T-helper 2 cell (primary cell): ENCODE data around the gene TRIM43B.
A peak's percentile ranks its signal among the peaks of the same experiment; 100 is the strongest.
"Not testable (repeated sequence)": the region's sequence is repeated elsewhere in the genome, so short reads cannot be mapped to it uniquely, and the experiment has no call there.

Experiments
- DNase-seq, 5 experiments: peaks; one replicate each; pipeline versions ENCODE4 v3.0.0 to v3.0.0-alpha.2; 2012 to 2022
- total RNA-seq, 2 donors: gene quantifications; one replicate each; lab custom pipeline; 2026; lab: John Stamatoyannopoulos, UW

TRIM43B gene
- 0 reads per million in 2 donors for total RNA-seq

DNA sequence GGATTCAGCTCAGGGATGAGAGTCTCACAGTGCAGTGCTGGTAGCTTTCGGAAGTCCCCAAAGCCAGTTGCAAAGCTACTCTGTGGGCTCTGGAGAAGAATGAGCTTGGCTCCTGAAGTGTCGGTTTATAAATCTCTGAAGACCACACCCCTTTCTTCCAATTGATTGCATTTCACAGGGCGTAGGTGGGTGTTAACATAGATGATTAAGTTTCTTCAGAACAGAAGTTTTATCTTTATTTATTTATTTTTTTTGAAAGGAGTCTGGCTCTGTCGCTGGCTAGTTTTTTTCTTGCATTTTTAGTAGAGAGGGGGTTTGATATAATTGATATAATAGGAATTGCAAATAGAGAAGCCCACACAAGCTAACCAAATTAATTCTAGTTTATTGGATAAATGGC is at the start of gene TRIM43B:
Gene TRIM43B (minus strand): TSS at position 101 of the 400 bp plus-strand sequence. CDS start 2,040 bp downstream, outside the sequence.
- DNase-seq, result not testable (repeated sequence)

DNA sequence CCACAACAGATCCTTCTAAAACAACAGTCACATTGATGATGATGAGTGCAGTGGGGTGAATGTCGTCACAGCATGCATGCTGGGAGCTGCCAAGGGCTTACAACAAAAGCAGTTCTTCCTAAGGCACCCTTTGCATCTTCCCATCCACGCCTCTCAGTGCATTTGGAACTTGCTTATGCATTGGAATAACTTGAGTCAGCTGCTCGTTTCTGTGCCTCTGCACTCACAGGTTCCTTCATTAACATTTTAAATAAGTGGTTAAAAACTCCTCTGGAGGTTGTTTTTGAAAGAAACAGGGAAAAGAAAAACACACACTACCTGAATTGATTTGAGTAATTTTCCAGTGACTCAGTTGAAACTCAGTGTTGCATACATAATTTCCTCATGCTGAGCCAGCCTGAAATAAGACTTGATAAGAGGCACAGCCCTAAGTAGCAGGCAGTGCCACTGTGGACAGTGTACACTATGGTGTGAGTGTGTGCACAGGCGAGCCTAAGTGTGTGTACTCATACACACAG is 46.8 kb upstream of the TRIM43B start:
- DNase-seq, result no peak

DNA sequence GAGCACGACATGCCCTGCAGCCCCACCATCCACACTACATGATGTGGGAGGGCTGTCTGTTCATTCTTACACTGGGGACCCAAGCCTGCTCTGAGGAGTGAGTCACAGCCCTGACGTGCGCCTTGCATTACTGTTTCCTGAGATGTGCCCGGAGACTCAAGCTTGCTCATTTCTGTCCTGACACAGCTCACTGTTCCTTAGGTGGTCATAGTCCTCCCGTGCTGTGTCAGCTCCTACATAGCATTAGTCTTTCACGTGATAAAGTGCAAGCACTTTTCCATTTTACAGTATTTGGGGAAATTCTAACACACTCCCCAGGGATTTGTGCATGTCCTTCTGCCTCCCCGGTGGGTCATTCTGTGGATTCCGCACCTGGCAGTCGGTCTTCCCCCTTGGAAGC is 46.2 kb upstream of the TRIM43B start:
- peak in 1 of 5 experiments; percentile 68 for DNase-seq

DNA sequence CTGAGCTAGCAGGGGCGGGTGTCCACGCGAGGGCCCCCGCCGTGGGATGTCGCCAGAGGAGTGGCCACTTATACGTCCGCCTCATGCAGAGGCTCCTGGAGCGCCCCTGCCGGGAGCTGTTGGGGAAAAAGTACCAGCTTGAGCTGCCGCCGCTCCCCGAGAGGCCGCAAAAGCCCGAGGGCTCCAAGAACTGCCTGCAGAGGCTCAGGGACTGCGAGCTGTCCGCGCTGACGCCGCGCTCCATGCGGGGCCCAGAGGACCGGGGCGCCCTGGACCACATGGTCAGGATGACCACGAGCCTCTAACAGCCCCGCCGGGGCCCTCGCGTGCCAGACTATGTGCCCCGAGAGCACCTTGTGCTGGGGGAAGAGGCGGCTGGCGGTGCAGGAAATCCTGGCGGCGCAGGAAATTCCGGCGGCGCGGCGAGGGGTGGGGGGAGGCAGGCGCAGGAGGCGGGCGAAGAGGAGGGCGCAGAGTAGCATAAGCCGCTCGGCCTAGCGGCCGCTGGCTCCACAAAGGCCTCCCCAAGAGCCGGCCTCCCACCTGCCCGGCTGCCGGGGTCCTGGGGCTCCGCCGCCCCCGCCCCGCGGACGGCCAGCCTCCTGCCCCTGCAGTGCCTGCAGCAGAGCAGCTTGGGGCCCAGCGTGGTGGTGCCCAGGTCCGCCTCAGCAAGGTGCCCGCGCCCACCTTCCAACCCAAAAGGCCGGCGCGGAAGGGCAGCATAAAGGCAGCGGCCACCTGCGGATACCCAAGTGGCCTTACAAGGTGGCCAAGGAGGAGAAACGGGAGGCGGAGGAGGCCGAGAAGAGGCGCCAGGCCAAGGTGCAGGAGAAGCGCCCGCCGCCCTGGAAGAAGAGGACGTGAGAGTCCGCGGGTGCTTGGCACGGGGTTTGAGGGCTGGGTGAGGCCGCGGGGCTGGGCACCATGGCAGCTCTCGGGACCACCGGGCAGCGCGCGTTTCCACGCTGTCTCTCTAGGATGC is 42.1 kb upstream of the TRIM43B start:
- peak in 3 of 5 experiments; percentile 35 to 75 (median 46) for DNase-seq

DNA sequence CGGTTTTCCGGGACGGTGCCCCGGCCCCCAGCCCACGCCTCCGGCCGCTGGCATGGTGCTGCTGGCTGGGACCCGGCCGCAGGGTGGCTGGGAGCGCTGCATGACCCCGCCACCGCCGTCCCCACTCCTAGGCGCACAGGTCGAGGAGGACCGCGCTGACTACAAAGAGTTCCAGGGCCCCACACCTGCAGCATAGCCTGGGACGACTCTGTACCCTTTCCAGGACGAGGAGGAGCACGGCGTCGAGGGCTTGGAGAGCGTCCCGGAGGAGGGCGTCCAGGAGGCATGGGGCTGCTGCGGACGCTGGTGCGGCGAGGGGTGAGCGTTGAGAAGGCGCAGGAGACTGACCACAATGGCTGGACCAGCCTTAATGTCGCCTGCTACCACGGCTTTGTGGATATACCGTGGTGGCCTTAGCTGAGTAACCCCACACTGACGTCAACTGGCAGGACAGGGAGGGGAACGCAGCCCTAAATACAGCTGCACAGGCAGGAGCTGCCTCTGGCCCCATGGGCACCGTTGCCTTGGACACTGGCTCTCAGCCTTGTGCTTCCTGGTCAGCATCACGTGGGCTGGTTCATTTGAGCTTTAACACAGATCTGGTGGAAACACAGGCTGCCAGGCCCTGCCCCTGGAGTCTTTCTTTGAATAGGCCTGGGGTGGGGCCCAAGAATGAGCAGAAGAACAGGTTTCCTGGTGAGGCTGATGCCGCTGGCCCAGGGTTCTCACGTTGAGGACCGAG is 40.9 kb upstream of the TRIM43B start:
- no peak for DNase-seq

DNA sequence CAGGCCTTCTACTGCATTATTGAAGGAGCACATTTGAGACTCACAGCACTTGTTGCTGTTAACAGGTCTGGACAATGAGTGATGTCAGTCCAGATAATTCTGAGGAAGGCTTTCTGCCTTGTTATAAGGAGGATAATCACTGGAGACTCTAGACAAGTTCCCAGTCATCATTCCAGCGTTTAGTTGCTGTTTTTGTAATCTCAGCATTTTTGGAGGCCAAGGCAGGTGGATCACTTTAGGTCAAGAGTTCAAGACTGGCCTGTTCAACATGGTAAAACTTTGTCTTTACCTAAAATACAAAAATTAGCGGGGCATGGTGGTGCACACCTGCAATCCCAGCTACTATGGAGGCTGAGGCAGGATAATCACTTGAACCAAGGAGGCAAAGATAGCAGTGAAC is 39.6 kb upstream of the TRIM43B start:
- DNase-seq, result no peak

DNA sequence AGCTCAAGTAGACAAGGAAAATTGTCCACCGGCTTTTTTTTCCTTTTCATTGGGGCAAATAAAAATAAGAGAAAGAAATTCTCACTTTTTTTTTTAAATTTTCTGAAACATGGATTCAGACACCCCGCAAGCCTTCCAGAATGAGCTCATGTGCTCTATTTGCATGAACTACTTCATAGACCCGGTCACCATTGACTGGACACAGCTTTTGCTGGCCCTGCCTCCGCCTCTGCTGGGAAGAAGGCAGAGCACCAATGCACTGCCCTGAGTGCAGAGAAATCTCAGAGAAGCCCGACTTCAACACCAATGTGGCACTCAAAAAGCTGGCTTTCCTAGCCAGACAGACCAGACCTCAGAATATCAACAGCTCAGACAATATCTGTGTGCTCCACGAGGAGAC is 30.2 kb upstream of the TRIM43B start:
- DNase-seq, result no peak

DNA sequence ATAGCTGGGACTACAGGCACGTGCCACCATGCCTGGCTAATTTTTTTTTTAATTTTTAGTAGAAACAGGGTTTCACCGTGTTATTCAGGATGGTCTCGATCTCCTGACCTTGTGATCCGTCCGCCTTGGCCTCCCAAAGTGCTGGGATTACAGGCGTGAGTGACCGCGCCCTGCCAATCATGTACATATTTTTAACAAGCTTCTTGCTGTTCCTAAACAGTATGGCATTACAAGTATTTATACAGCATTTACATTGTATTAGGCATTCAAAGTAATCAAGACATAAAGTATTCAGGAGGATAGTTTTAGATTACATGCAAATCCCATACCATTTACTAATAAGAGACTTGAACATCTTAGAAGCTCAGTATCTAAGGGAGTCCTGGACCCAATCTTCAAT is 29.7 kb upstream of the TRIM43B start:
- not testable (repeated sequence) for DNase-seq

DNA sequence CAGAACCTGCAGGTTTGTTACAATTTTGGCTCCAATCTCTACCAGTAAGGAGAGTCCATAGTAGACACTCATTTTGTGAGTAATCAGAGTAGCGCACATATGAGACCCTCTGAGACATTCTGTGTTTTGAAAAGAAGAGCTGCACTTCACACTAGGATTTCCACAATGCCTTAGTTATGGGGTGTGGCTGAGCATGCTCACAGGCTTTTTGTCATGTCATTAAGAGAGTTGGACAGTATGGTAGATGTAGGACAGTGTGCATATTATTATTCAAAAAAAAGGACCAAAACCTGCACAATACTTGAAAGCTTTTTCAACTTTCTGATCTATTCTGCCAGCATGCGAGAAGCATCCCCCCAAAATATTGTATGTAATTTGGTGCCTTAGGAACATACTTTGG is 24.9 kb upstream of the TRIM43B start:
- no peak for DNase-seq

DNA sequence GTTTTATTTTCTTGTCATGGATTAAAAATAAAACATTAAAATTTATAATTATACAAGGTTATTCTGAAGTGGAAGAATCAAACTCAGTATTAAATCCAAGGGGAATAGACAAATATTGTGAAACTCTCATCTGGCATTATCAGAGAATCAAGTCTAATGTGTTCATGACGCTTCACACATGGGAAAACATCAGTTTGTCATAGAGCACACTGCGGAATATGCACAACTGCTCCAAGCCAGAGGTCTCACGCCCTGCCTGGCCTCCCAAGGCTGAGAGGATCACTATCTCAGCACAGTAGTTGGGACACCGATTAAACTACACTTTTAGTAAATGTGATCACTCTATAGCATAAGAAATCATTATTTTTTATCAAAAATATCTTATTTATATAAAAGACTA is 20.7 kb upstream of the TRIM43B start:
- no peak for DNase-seq

DNA sequence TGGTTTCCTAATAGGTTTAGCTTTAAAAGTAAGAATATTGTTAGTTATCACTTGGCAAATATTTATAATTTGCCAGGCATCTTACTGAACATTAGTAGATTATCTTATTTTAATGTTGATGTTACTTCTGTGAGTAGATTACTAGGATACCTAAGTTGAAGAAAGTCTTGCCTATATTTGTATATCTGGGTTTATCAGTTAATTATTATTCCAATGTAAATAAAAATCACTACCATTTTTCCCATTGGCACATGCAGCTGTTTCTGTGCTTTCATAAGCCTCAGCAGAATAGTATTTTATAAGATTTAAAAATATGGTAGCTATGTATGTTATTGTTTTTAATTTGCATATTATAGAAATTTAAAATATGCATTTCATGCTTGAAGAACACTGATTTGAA is 16.3 kb upstream of the TRIM43B start:
- no peak for DNase-seq

DNA sequence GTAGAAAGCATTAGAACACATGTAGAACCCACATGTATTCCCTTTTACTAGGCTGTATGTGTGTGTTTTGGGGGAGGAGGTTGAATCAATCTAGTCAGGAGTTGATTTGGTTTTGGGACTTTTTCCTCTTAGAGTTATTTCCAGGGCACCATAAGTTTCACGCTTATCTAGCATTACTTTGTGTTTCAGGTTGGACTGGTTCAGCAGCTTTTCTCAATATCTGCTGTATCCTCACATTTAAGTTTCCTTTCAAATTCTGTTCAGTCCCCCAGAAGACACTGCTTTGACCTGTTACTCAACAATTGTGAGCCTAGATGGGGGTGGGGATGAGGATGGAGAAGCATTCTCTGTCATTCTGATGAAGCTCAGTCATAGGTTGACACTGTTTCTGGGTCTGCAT is 7.5 kb upstream of the TRIM43B start:
- not testable (repeated sequence) for DNase-seq

DNA sequence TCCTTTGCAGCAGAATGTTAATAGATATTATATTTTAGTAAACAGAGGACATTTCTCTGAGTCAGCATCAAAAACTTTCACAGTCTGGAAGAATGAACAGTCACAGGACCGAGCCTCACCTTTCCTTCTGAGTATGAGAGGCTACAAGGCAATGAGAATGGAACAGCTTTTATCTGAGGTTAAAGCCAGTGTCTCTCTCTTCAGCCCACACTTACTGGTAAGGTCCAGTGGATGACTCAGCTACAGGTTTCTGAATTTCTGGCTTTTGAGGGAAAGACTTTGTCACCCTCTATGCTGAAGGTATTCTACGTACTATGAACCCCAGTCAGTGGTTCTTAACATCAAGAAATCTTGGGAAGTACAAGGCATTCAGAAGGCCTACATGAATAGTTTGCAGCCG is 9.5 kb downstream of the TRIM43B start:
- DNase-seq, result not testable (repeated sequence)

DNA sequence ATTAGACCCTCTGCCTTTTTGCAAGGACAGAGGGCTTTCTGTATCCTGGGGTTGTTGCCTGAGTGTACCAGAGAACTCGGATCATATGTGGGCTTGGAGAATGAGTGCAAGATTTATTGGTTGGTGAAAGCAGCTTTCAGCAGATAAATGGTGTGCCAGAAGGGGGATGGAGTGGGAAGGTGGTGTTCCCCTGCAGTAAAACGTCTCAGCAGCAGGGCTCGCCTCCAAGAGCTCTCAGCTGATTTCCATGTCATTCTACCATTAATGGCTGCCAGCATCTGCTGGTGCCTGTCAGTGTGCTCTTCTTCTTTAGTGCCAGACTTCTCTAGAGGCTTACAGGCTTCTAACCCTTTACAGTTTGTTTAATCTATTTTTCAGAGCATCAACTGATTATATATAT is 16.6 kb downstream of the TRIM43B start:
- DNase-seq, result not testable (repeated sequence)

DNA sequence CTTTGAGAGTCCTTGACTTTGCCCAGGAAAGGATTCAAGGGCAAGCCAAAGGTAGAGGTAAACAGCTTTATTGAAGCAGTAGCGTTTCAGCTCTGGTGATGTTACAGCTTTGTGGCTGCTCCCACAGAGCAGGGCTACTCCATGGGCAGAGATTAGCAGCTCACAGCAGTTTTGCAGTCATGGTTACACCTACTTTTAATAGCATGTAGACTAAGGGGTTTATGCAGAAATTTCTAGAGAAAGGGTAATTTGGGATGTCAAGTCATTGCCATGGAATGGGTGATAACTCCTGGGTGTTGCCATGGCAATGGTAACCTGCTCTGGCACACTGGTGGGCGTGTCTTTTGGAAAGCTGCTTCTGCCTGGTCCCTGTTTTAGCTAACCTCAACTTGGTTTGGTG is 18.0 kb downstream of the TRIM43B start:
- DNase-seq, result not testable (repeated sequence)

DNA sequence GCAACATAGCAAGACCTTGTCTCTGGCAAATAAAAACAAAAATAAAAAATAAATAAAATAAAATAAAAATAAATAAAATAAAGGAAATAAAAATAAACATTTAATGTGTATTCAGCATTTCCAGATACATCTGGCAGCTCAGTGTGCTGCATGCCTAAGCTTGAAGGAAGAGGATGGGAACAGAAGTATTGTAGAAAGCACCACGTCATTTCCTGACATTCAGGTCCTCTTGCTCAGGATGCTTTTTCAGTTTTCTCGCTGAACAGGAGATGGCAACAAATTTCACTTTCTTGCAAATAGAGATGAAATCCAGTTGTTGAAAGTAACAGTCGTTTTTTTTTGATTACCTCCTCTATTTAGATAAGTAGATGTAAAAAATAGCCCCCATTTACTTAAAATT is 21.3 kb downstream of the TRIM43B start:
- DNase-seq, result not testable (repeated sequence)

DNA sequence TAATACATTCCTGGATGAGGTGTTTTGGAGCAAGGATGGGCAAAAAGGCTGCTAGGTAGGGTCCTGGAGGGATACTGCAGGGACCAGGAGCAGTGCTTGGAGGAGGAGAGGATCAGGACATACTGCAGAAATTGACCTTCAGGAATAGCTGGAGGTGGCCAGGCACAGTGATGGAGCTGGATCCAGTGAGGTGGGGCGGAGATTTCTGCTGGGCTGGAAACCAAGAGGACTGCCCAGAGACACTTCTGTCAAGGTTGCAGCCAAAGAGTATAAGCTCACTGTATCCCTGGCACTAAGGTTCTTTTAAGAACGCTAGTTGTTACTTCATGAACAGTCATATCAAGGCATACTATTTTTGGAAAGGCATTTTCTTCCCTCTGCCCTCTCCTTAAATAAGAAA is 39.2 kb downstream of the TRIM43B start:
- DNase-seq, result not testable (repeated sequence)

DNA sequence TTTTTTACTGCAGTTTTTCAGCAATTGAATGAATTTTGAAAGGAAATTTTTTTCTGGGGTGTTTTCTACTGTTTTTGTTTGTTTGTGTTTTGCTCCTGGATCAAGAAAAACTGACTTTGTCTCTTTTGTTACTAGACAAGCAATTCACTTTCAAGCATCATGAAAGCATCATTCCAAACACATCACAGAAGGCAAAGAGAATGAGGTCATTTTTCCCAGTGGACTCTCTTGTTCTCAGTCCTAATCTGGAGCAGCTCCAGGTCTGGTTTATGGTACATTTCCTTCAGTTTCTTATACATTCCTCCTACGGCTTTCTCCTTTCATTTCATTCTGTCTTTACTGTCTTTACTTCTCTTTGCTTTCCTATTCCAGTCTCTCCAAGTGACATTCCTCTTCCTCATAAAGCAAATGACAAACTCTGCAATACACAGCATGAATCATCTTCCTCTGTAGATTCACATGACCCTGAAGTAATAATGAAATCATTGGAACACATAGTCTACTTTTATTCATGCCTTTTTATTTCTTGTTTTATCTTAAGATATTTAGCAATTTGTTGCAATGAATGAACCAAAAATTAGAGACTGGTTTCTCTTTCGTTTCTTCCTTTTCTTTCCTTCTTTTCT is 42.0 kb downstream of the TRIM43B start:
- DNase-seq, result not testable (repeated sequence)

DNA sequence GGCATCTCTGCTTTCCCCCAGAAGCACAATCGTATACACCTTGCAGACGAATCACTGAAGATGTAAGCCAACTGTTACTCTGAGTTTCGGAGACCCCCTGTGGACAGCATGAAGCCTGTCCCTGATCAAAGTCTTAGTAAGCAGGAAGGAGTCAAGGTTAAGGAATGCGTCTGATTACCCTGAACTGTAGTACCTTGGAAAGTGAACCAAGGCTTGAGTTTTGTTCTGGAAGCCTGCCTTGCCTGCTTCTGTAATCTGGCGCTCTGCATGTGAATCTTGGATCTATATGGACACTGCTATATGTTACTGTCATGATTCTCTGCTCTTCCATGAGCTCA is 48.7 kb downstream of the TRIM43B start:
- not testable (repeated sequence) for DNase-seq

DNA sequence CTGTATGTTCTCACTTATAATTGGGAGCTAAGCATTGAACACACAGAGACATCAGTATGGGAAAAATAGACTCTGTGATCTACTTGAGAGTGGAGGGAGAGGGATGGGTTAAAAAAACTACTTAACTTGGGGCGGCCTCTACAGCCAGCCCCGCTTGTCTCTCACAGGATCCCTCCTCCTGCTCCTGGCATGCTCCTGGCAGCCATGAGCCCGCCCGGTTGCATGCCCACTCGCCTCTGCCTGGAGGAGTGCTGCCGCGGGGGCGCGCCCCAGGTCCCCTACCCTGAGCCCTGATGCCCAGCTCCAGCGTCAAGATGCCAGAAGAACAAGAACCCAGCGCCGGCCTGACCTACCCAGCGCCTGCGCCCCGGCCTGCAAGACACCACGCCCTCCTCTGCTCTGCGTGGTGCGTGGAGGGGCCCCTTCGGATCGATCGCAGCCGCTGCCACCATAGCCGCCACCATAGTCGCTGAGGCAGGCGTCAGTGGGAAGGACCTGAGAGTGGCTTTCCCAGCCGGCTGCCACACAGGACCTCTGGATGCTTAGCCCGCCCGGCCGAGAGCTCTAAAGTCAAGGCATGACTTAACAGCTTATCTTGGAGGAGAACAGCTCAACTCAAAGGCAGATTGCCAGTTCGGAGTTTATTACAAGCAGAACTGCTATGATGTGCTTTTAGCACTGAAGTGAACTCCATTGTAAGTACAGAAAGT is 49.2 kb downstream of the TRIM43B start:
- not testable (repeated sequence) for DNase-seq

DNA sequence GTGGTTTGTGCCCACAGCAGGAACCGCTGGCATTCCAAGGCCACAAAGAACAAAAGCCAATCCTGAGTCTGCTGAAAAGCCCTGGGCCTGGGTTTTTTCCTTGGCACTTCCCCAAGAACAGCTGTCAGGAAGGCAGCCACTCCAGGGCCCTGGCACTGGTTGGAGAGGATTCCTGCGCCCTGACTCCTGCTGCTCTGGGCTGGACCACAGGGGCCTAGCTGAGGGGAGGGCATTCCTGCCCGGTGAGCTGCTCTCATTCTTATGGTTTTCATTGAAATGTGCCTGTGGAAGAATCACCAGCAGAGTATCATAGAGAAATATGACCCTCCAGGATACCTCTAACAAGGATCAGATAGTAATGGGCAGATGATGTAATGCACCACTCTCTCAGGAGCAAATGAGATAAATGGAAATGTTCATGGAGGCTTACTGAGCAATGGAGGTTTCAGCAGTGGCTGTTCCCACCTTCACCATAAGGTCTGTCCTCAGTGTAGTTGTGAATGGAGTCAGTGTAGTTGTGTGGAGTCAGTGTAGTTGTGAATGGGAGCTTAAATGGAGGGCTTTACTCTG is 50.0 kb downstream of the TRIM43B start:
- DNase-seq, result not testable (repeated sequence)

DNA sequence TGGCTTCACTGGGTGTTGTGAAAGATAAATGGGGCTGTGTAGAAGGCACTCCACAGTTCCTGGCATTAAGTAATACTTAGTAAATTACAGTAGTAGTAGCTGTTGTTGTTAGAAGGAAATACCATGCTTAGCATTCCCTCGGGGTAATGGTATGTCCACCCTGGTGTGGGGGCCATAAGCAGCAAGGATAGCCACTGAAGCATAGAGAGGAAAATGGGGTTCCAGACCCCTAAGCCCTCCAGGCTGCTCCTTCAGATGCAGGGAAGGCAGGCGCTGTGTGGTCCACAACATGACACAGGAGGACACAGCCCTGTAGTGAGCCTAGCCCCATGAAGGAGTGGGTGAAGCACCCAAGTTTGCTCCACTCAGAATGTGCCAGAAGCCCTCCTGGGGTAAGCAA is 50.6 kb downstream of the TRIM43B start:
- not testable (repeated sequence) for DNase-seq
